HepG2 (cell line): ENCODE data around the gene FIGLA. TPM values are rescaled to one million over a fixed set of nuclear protein-coding genes. Genes with fewer than 3 reads are reported as not detected.

Source experiments
- AGO2 ChIP-seq: fragments of 200-400 bp; formaldehyde crosslinking; optimal IDR thresholded peaks from 2 replicates; pipeline ENCODE3; 2017; ENCODE audit warnings: mild to moderate bottlenecking, low read depth, low read length, moderate library complexity
- ARHGAP35 ChIP-seq: sonication (generic); formaldehyde crosslinking; IDR thresholded peaks from 2 replicates; pipeline ENCODE4 v1.9.0; 2022; ENCODE audit warnings: mild to moderate bottlenecking, inconsistent platforms, moderate library complexity, missing genetic modification reagents, borderline replicate concordance
- BHLHE40 ChIP-seq: IDR thresholded peaks from 2 replicates; pipeline ENCODE4 v1.6.1; 2011; ENCODE audit warnings: low read length, improper control_type of control experiment
- BRCA1 ChIP-seq: sonication (generic); formaldehyde crosslinking; IDR thresholded peaks from 2 replicates; pipeline ENCODE4 v1.4.0; 2020; ENCODE audit warnings: missing genetic modification reagents
- CHD2 ChIP-seq: IDR thresholded peaks from 2 replicates; pipeline ENCODE4 v1.6.1; 2011; ENCODE audit warnings: low read depth, low read length, improper control_type of control experiment
- FOXA3 ChIP-seq: IDR thresholded peaks from 2 replicates; pipeline ENCODE4 v1.6.1; 2016; ENCODE audit warnings: missing genetic modification reagents, missing compliant biosample characterization
- HNRNPK ChIP-seq: fragments of 200-400 bp; formaldehyde crosslinking; IDR thresholded peaks from 2 replicates; pipeline ENCODE4 v1.6.1; 2018; ENCODE audit warnings: low read length, low read depth, moderate library complexity, mild to moderate bottlenecking; ENCODE audit not compliant: poor library complexity, severe bottlenecking
- JUNB ChIP-seq: sonication (generic); formaldehyde crosslinking; IDR thresholded peaks from 2 replicates; pipeline ENCODE4 v1.8.0; 2022; ENCODE audit warnings: missing genetic modification reagents, mild to moderate bottlenecking, borderline replicate concordance
- MLX ChIP-seq: IDR thresholded peaks from 2 replicates; pipeline ENCODE4 v1.6.1; 2016
- MXD4 ChIP-seq: IDR thresholded peaks from 2 replicates; pipeline ENCODE4 v1.6.1; 2016; ENCODE audit warnings: mild to moderate bottlenecking, missing biosample characterization, missing genetic modification reagents
- NFIC ChIP-seq: IDR thresholded peaks from 2 replicates; pipeline ENCODE4 v1.6.1; 2012; ENCODE audit warnings: mild to moderate bottlenecking, low read length, inconsistent platforms
- PBX2 ChIP-seq: IDR thresholded peaks from 2 replicates; pipeline ENCODE4 v1.6.1; 2016; ENCODE audit warnings: control low read depth
- PHF5A ChIP-seq: IDR thresholded peaks from one replicate; pipeline ENCODE4 v1.6.1; 2018; ENCODE audit warnings: low read depth, missing genetic modification reagents; ENCODE audit not compliant: unreplicated experiment
- RAD51 ChIP-seq: fragments of 450-650 bp; IDR thresholded peaks from 2 replicates; pipeline ENCODE4 v1.6.1; 2016; ENCODE audit warnings: borderline replicate concordance
- SKI ChIP-seq: fragments of 450-650 bp; IDR thresholded peaks from one replicate; pipeline ENCODE4 v1.6.1; 2018; ENCODE audit warnings: mild to moderate bottlenecking; ENCODE audit not compliant: partially characterized antibody
- SRSF4 ChIP-seq: fragments of 200-400 bp; formaldehyde crosslinking; IDR thresholded peaks from one replicate; pipeline ENCODE4 v1.6.1; 2018; ENCODE audit warnings: mild to moderate bottlenecking, low read depth, low read length, moderate library complexity; ENCODE audit not compliant: poor library complexity, severe bottlenecking
- TAF1 ChIP-seq: sonication (generic); formaldehyde crosslinking; IDR thresholded peaks from 2 replicates; pipeline ENCODE4 v1.4.0; 2020; ENCODE audit warnings: missing genetic modification reagents
- ZBTB20 ChIP-seq: sonication (generic); formaldehyde crosslinking; IDR thresholded peaks from 2 replicates; pipeline ENCODE4 v1.8.1; 2023; ENCODE audit warnings: missing genetic modification reagents, low read depth, mild to moderate bottlenecking, borderline replicate concordance
- ZNF17 ChIP-seq: sonication (generic); formaldehyde crosslinking; IDR thresholded peaks from 2 replicates; pipeline ENCODE4 v1.5.0; 2020; ENCODE audit warnings: mild to moderate bottlenecking, missing genetic modification reagents
- ZNF24 ChIP-seq: fragments of 450-650 bp; IDR thresholded peaks from 2 replicates; pipeline ENCODE4 v1.6.1; 2017; ENCODE audit warnings: antibody characterized with exemption, mild to moderate bottlenecking
- ZNF451 ChIP-seq: sonication (generic); formaldehyde crosslinking; IDR thresholded peaks from 2 replicates; pipeline ENCODE4 v1.5.0; 2020; ENCODE audit warnings: mild to moderate bottlenecking, missing genetic modification reagents
- ZNF512B ChIP-seq: sonication (generic); formaldehyde crosslinking; IDR thresholded peaks from 2 replicates; pipeline ENCODE4 v1.5.1; 2020; ENCODE audit warnings: missing genetic modification reagents, mild to moderate bottlenecking, borderline replicate concordance
- ZNF589 ChIP-seq: sonication (generic); formaldehyde crosslinking; conservative IDR thresholded peaks from 2 replicates; pipeline ENCODE4 v1.8.0; 2022; ENCODE audit warnings: mild to moderate bottlenecking, moderate library complexity, missing genetic modification reagents
- ZNF839 ChIP-seq: sonication (generic); formaldehyde crosslinking; IDR thresholded peaks from 2 replicates; pipeline ENCODE4 v1.4.0; 2020; ENCODE audit warnings: missing genetic modification reagents, mild to moderate bottlenecking, borderline replicate concordance
- ZSCAN5A ChIP-seq: sonication (generic); formaldehyde crosslinking; IDR thresholded peaks from 2 replicates; pipeline ENCODE4 v1.8.0; 2022; ENCODE audit warnings: mild to moderate bottlenecking, missing genetic modification reagents, borderline replicate concordance
- polyA plus RNA-seq, 8 experiments: library from polyadenylated mRNA; depleted of rRNA in 3 of 8; stranded (reverse) in 7 of 8; unstranded in 1 of 8; fragments of >200 nt; fragmentation: Illumina TruSeq in 4 of 8; extraction: Trizol in 4 of 8; gene quantifications; 2 replicates each; pipeline versions ENCODE4 v1.2.1 to v1.2.3, GENCODE V29; 2011 to 2016; ENCODE audit warnings: low read depth in 4 of 8, missing spikeins in 1 of 8, mixed read lengths in 1 of 8; ENCODE audit not compliant: insufficient read depth in 1 of 8
- total RNA-seq, 5 experiments: library from RNA; depleted of rRNA; stranded (reverse); fragments of >200 nt; fragmentation: Illumina TruSeq; extraction: Trizol; gene quantifications; 2 replicates each; pipeline ENCODE4 v1.2.3, GENCODE V29; 2016; ENCODE audit warnings: low read depth in 1 of 5

Gene FIGLA
- total and polyA plus RNA-seq, 2 of the 13 experiments (the other 11 are each of a cell fraction or from before 2014, with no cell fraction given) = not detected

- TF ChIP-seq PBX2 (CRISPR knock-in tag) (no peak; the same call in 1 of the 2 replicates), MXD4 (CRISPR knock-in tag) (no peak), ZNF451 (CRISPR knock-in tag) (no peak), RAD51 (no peak), SKI (peak; percentile 49), JUNB (CRISPR knock-in tag) (no peak), ZNF589 (CRISPR knock-in tag) (no peak), FOXA3 (CRISPR knock-in tag) (peak; percentile 99), NFIC (peak; percentile 92), ZNF24 (no peak), BHLHE40 (no peak), BRCA1 (peak; percentile 76; the same call in 1 of the 2 replicates), ZSCAN5A (CRISPR knock-in tag) (no peak), SRSF4 (no peak), PHF5A (CRISPR knock-in tag) (peak; percentile 88), ZNF17 (CRISPR knock-in tag) (no peak), MLX (CRISPR knock-in tag) (peak; percentile 92), CHD2 (no peak), ZBTB20 (peak; percentile 83), ARHGAP35 (CRISPR knock-in tag) (no peak), TAF1 (CRISPR knock-in tag) (no peak), ZNF839 (CRISPR knock-in tag) (no peak), HNRNPK (no peak), AGO2 (no peak), ZNF512B (CRISPR knock-in tag) (no peak)
These were observed 16.8 kb upstream of the FIGLA start (continued) for GRCh38 chr2:70807102-70807827.
